ENCODE measurements around the gene SASS6.

DNA sequence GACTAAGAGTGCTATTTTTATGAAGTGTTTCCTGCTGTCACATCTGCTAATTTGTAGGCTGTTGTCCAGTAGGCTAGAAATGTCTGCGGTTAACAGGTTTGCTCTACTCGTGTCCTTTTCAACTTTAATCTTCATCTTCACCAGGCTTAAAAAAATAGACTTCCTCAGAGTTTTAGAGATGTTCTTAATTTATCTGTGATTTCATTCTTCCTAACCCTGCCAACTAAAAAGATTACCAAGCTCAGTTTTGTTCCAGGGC lies 66.8 kb downstream of the SASS6 start:
- TF ChIP-seq, protein P1, sequence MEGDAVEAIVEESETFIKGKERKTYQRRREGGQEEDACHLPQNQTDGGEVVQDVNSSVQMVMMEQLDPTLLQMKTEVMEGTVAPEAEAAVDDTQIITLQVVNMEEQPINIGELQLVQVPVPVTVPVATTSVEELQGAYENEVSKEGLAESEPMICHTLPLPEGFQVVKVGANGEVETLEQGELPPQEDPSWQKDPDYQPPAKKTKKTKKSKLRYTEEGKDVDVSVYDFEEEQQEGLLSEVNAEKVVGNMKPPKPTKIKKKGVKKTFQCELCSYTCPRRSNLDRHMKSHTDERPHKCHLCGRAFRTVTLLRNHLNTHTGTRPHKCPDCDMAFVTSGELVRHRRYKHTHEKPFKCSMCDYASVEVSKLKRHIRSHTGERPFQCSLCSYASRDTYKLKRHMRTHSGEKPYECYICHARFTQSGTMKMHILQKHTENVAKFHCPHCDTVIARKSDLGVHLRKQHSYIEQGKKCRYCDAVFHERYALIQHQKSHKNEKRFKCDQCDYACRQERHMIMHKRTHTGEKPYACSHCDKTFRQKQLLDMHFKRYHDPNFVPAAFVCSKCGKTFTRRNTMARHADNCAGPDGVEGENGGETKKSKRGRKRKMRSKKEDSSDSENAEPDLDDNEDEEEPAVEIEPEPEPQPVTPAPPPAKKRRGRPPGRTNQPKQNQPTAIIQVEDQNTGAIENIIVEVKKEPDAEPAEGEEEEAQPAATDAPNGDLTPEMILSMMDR (IDR thresholded peaks at IDR 0.05), result no peak
- TF ChIP-seq NFIC (IDR thresholded peaks at IDR 0.05; ENCODE audit: borderline replicate concordance) (no peak), SMC3 (IDR thresholded peaks at IDR 0.05; ENCODE audit: low read depth, low read length) (no peak), YY1 (IDR thresholded peaks at IDR 0.05; ENCODE audit: low read depth) (no peak), EZH2phosphoT487 (IDR thresholded peaks at IDR 0.05; ENCODE audit: borderline replicate concordance, low read depth) (no peak), TAF1 (IDR thresholded peaks at IDR 0.05; ENCODE audit: borderline replicate concordance, low read depth, low read length) (no peak), MXI1 (IDR thresholded peaks at IDR 0.05; ENCODE audit: low read depth, low read length) (no peak), JUND (IDR thresholded peaks at IDR 0.05) (no peak), RXRA (IDR thresholded peaks at IDR 0.05; ENCODE audit: borderline replicate concordance, low read depth) (no peak)
